Fibroblast of skin of right biceps (primary cell): ENCODE results near the gene PIGC.

ENCODE experiments used
- DNase-seq: peaks from one replicate; pipeline ENCODE4 v3.0.0-alpha.2; 2013

Gene PIGC

GRCh38 chr1:172397221-172397620, 46.6 kb downstream of the PIGC start:
- DNase-seq: peak; percentile 64

GRCh38 chr1:172395576-172395975, 48.3 kb downstream of the PIGC start:
- DNase-seq: no peak

GRCh38 chr1:172394811-172395210, 49.1 kb downstream of the PIGC start:
- peak; percentile 54 for DNase-seq

- peak; percentile 40 for DNase-seq
Observed at GRCh38 chr1:172394141-172394751, 49.6 kb downstream of the PIGC start.

- no peak for DNase-seq
Observed at GRCh38 chr1:172393354-172393753, 50.5 kb downstream of the PIGC start.

GRCh38 chr1:172391976-172392375, 51.9 kb downstream of the PIGC start:
- DNase-seq: no peak
